B cell (primary cell): ENCODE results near the gene ANKRD13D. TPM values are rescaled to one million over a fixed set of nuclear protein-coding genes. Genes with fewer than 3 reads are reported as not detected.

Source experiments
- ATAC-seq: fragments of 200-7000 bp; cut with Tn5 transposase; one replicate; pipeline ENCODE4 v1.10.0; 2021; ENCODE audit warnings: low read depth, mild to moderate bottlenecking, moderate number of reproducible peaks, moderate library complexity
- CTCF ChIA-PET: fragments of 350-600 bp; sonication (Branson Sonifier 250); formaldehyde crosslinking; loops from one replicate; lab custom pipeline; 2021; ENCODE audit warnings: antibody characterized with exemption, inconsistent platforms; lab: Charles Lee
- POLR2A ChIA-PET: fragments of 350-600 bp; sonication (Branson Sonifier 250); formaldehyde crosslinking; loops from one replicate; lab custom pipeline; 2021; ENCODE audit warnings: antibody characterized with exemption; lab: Charles Lee
- DNase-seq: peaks from one replicate; pipeline ENCODE4 v3.0.0; 2013
- H2AFZ ChIP-seq: 2 replicates; pipeline ENCODE4 v1.6.1; 2012; ENCODE audit warnings: mild to moderate bottlenecking, low read depth, low read length; ENCODE audit not compliant: insufficient read depth, poor library complexity, severe bottlenecking
- H3K27ac ChIP-seq, 2 donors: 1 replicate in 1 of 2; 2 replicates in 1 of 2; pipeline ENCODE4 v1.5.1; 2012 to 2013; ENCODE audit warnings: low read length in 2 of 2, mild to moderate bottlenecking in 2 of 2, moderate library complexity in 1 of 2
- H3K27me3 ChIP-seq, 4 experiments: fragments of 200-600 bp in 1 of 4; sonication (generic) in 1 of 4; replicated peaks in 1 of 4; 1 replicate in 2 of 4; 2 replicates in 2 of 4; pipeline versions ENCODE4 v1.6.1 to v1.7.0; 2013 to 2016; ENCODE audit warnings: low read length in 3 of 4, mild to moderate bottlenecking in 2 of 4, mixed read lengths in 1 of 4, moderate library complexity in 1 of 4; ENCODE audit not compliant: insufficient read depth in 4 of 4, control insufficient read depth in 3 of 4; ENCODE audit errors: control extremely low read depth in 1 of 4
- H3K36me3 ChIP-seq, 2 experiments: replicated peaks in 1 of 2; 1 replicate in 1 of 2; 2 replicates in 1 of 2; pipeline versions ENCODE4 v1.6.1 to v1.7.1; 2013; ENCODE audit warnings: low read length in 1 of 2; ENCODE audit not compliant: insufficient read depth in 2 of 2, control insufficient read depth in 1 of 2; ENCODE audit errors: control extremely low read depth in 1 of 2, extremely low read depth in 1 of 2
- H3K4me1 ChIP-seq, 2 donors: fragments of 200-600 bp in 1 of 2; sonication (generic) in 1 of 2; 1 replicate in 1 of 2; 2 replicates in 1 of 2; pipeline versions ENCODE4 v1.5.1 to v1.6.1; 2013 to 2017; ENCODE audit warnings: low read length in 2 of 2; ENCODE audit not compliant: control insufficient read depth in 2 of 2, insufficient read depth in 2 of 2
- H3K4me2 ChIP-seq: replicated peaks from 2 replicates; pipeline ENCODE3; 2012; ENCODE audit warnings: mild to moderate bottlenecking, low read depth, low read length; ENCODE audit not compliant: poor library complexity, severe bottlenecking
- H3K4me3 ChIP-seq, 5 experiments: fragments of 200-600 bp in 1 of 5; sonication (generic) in 1 of 5; 1 replicate in 3 of 5; 2 replicates in 2 of 5; pipeline versions ENCODE4 v1.5.1 to v1.7.0; 2011 to 2016; ENCODE audit warnings: low read length in 4 of 5, mild to moderate bottlenecking in 4 of 5, low read depth in 2 of 5, control low read depth in 1 of 5, moderate library complexity in 1 of 5; ENCODE audit not compliant: insufficient read depth in 1 of 5; ENCODE audit errors: control extremely low read depth in 1 of 5, extremely low read depth in 1 of 5
- H3K79me2 ChIP-seq: fragments of 200-600 bp; sonication (generic); one replicate; pipeline ENCODE4 v1.6.0; 2016; ENCODE audit warnings: low read length; ENCODE audit not compliant: control insufficient read depth, insufficient read depth
- H3K9ac ChIP-seq: fragments of 200-600 bp; sonication (generic); 2 replicates; pipeline ENCODE4 v1.6.1; 2017; ENCODE audit warnings: mild to moderate bottlenecking, low read length, moderate library complexity
- H3K9me3 ChIP-seq, 3 donors: one replicate each; pipeline versions ENCODE4 v1.6.1 to v1.7.1; 2013; ENCODE audit warnings: low read length in 2 of 3; ENCODE audit not compliant: control insufficient read depth in 2 of 3, insufficient read depth in 1 of 3; ENCODE audit errors: control extremely low read depth in 1 of 3
- H4K20me1 ChIP-seq: 2 replicates; pipeline ENCODE4 v1.6.0; 2012; ENCODE audit warnings: mild to moderate bottlenecking, low read length; ENCODE audit not compliant: insufficient read depth, control insufficient read depth, poor library complexity, severe bottlenecking
- H3K27ac Mint-ChIP-seq: one replicate; pipeline ENCODE4 v1.8.0; 2021; ENCODE audit warnings: mixed read lengths
- H3K27me3 Mint-ChIP-seq: one replicate; pipeline ENCODE4 v1.8.0; 2021; ENCODE audit warnings: mixed read lengths
- H3K4me1 Mint-ChIP-seq: one replicate; pipeline ENCODE4 v1.8.0; 2021; ENCODE audit warnings: mixed read lengths
- H3K4me3 Mint-ChIP-seq: one replicate; pipeline ENCODE4 v1.8.0; 2021; ENCODE audit warnings: mixed read lengths
- H3K9me3 Mint-ChIP-seq: one replicate; pipeline ENCODE4 v1.8.0; 2022; ENCODE audit warnings: mixed read lengths; ENCODE audit not compliant: insufficient read depth
- CTCF ChIP-seq: fragments of 200-600 bp; IDR thresholded peaks from one replicate; pipeline ENCODE4 v1.8.0; 2022; ENCODE audit warnings: antibody characterized with exemption, mild to moderate bottlenecking
- EZH2 ChIP-seq: IDR thresholded peaks from 2 replicates; pipeline ENCODE4 v1.6.1; 2012; ENCODE audit warnings: borderline replicate concordance, low read depth, mild to moderate bottlenecking, moderate library complexity, low read length; ENCODE audit not compliant: insufficient read depth, poor library complexity, severe bottlenecking
- WGBS: methylation state at CpG from one replicate; pipeline ENCODE4 v1.1.5; 2013; ENCODE audit warnings: missing lambda C conversion rate; ENCODE audit not compliant: insufficient coverage; 5-methylcytosine and 5-hydroxymethylcytosine counted together
- intact Hi-C: fragments of 100-400 bp; cut with micrococcal nuclease; formaldehyde crosslinking; loops from one replicate; pipeline ENCODE4 v1.10.0; 2022
- polyA plus RNA-seq: library from polyadenylated mRNA; depleted of rRNA; stranded (reverse); fragments of >200 nt; gene quantifications from 2 replicates; pipeline ENCODE4 v1.2.3, GENCODE V29; 2012
- total RNA-seq, 2 donors: library from RNA; stranded (reverse); fragments of 120-200 nt in 1 of 2; gene quantifications; 1 replicate in 1 of 2; 2 replicates in 1 of 2; pipeline versions ENCODE4 v1.2.3 to v1.2.4, GENCODE V29; 2013 to 2022

ANKRD13D gene
- total and polyA plus RNA-seq, 2 donors (not counting 1 experiment from before 2014, with no cell fraction given), result 189 to 252 TPM

GRCh38 chr11:67313125-67313890, 24.2 kb downstream of the ANKRD13D start:
- H3K4me3 Mint-ChIP-seq, result no peak overlapping the region

More at GRCh38 chr11:67313125-67313890, 24.2 kb downstream of the ANKRD13D start:
- Histone ChIP-seq H3K4me3 (no peak overlapping the region), H3K4me2 (peak overlapping the region; percentile 14), H3K36me3 (no peaks in the 10 kb centered on the region), H3K27me3 (no peaks in the 10 kb centered on the region), H2AFZ (no peak overlapping the region), H4K20me1 (no peaks in the 10 kb centered on the region), H3K9me3 (no peaks in the 10 kb centered on the region), H3K79me2 (peaks cover 7% of the 10 kb centered on the region), H3K9ac (no peak overlapping the region), H3K4me1 (peaks cover 14 to 26% of the 10 kb centered on the region in 2 donors), H3K27ac (no peak overlapping the region)
- Mint-ChIP-seq H3K27ac (peak overlapping the region; percentile 56), H3K4me1 (peaks cover 18% of the 10 kb centered on the region), H3K9me3 (no peaks in the 10 kb centered on the region), H3K27me3 (no peaks in the 10 kb centered on the region)
- ChIA-PET CTCF (interaction anchor here (0.6 to 10.5 kb wide), 7 partner anchors 8 to 57 kb away, joined by 3 to 229 read pairs (median 3); partner anchors contain the start of gene GRK2), POLR2A (interaction anchor here (0.6 kb wide), 2 partner anchors 60 to 83 kb away, joined by 3 to 4 read pairs; partner anchors contain the start of gene CLCF1)
- no peak for TF ChIP-seq CTCF
- TF ChIP-seq EZH2, result no peak
- WGBS, result 99% methylated on average over 9 of the region's 11 CpGs
- intact Hi-C loops, result no loop called here
- DNase-seq, result no peak
- ATAC-seq, result no peak
